B cell (primary cell): Measurements from ENCODE around the gene KAZN. TPM values are rescaled to one million over a fixed set of nuclear protein-coding genes. Genes with fewer than 3 reads are reported as not detected.

Source experiments
- ATAC-seq: fragments of 200-7000 bp; cut with Tn5 transposase; one replicate; pipeline ENCODE4 v1.10.0; 2021; ENCODE audit warnings: low read depth, mild to moderate bottlenecking, moderate number of reproducible peaks, moderate library complexity
- CTCF ChIA-PET: fragments of 350-600 bp; sonication (Branson Sonifier 250); formaldehyde crosslinking; loops from one replicate; lab custom pipeline; 2021; ENCODE audit warnings: antibody characterized with exemption, inconsistent platforms; lab: Charles Lee
- POLR2A ChIA-PET: fragments of 350-600 bp; sonication (Branson Sonifier 250); formaldehyde crosslinking; loops from one replicate; lab custom pipeline; 2021; ENCODE audit warnings: antibody characterized with exemption; lab: Charles Lee
- DNase-seq: peaks from one replicate; pipeline ENCODE4 v3.0.0; 2013
- H2AFZ ChIP-seq: 2 replicates; pipeline ENCODE4 v1.6.1; 2012; ENCODE audit warnings: mild to moderate bottlenecking, low read depth, low read length; ENCODE audit not compliant: insufficient read depth, poor library complexity, severe bottlenecking
- H3K27ac ChIP-seq, 2 donors: 1 replicate in 1 of 2; 2 replicates in 1 of 2; pipeline ENCODE4 v1.5.1; 2012 to 2013; ENCODE audit warnings: low read length in 2 of 2, mild to moderate bottlenecking in 2 of 2, moderate library complexity in 1 of 2
- H3K27me3 ChIP-seq, 4 experiments: fragments of 200-600 bp in 1 of 4; sonication (generic) in 1 of 4; replicated peaks in 1 of 4; 1 replicate in 2 of 4; 2 replicates in 2 of 4; pipeline versions ENCODE4 v1.6.1 to v1.7.0; 2013 to 2016; ENCODE audit warnings: low read length in 3 of 4, mild to moderate bottlenecking in 2 of 4, mixed read lengths in 1 of 4, moderate library complexity in 1 of 4; ENCODE audit not compliant: insufficient read depth in 4 of 4, control insufficient read depth in 3 of 4; ENCODE audit errors: control extremely low read depth in 1 of 4
- H3K36me3 ChIP-seq, 2 experiments: replicated peaks in 1 of 2; 1 replicate in 1 of 2; 2 replicates in 1 of 2; pipeline versions ENCODE4 v1.6.1 to v1.7.1; 2013; ENCODE audit warnings: low read length in 1 of 2; ENCODE audit not compliant: insufficient read depth in 2 of 2, control insufficient read depth in 1 of 2; ENCODE audit errors: control extremely low read depth in 1 of 2, extremely low read depth in 1 of 2
- H3K4me1 ChIP-seq, 2 donors: fragments of 200-600 bp in 1 of 2; sonication (generic) in 1 of 2; 1 replicate in 1 of 2; 2 replicates in 1 of 2; pipeline versions ENCODE4 v1.5.1 to v1.6.1; 2013 to 2017; ENCODE audit warnings: low read length in 2 of 2; ENCODE audit not compliant: control insufficient read depth in 2 of 2, insufficient read depth in 2 of 2
- H3K4me2 ChIP-seq: replicated peaks from 2 replicates; pipeline ENCODE3; 2012; ENCODE audit warnings: mild to moderate bottlenecking, low read depth, low read length; ENCODE audit not compliant: poor library complexity, severe bottlenecking
- H3K4me3 ChIP-seq, 5 experiments: fragments of 200-600 bp in 1 of 5; sonication (generic) in 1 of 5; 1 replicate in 3 of 5; 2 replicates in 2 of 5; pipeline versions ENCODE4 v1.5.1 to v1.7.0; 2011 to 2016; ENCODE audit warnings: low read length in 4 of 5, mild to moderate bottlenecking in 4 of 5, low read depth in 2 of 5, control low read depth in 1 of 5, moderate library complexity in 1 of 5; ENCODE audit not compliant: insufficient read depth in 1 of 5; ENCODE audit errors: control extremely low read depth in 1 of 5, extremely low read depth in 1 of 5
- H3K79me2 ChIP-seq: fragments of 200-600 bp; sonication (generic); one replicate; pipeline ENCODE4 v1.6.0; 2016; ENCODE audit warnings: low read length; ENCODE audit not compliant: control insufficient read depth, insufficient read depth
- H3K9ac ChIP-seq: fragments of 200-600 bp; sonication (generic); 2 replicates; pipeline ENCODE4 v1.6.1; 2017; ENCODE audit warnings: mild to moderate bottlenecking, low read length, moderate library complexity
- H3K9me3 ChIP-seq, 3 donors: one replicate each; pipeline versions ENCODE4 v1.6.1 to v1.7.1; 2013; ENCODE audit warnings: low read length in 2 of 3; ENCODE audit not compliant: control insufficient read depth in 2 of 3, insufficient read depth in 1 of 3; ENCODE audit errors: control extremely low read depth in 1 of 3
- H4K20me1 ChIP-seq: 2 replicates; pipeline ENCODE4 v1.6.0; 2012; ENCODE audit warnings: mild to moderate bottlenecking, low read length; ENCODE audit not compliant: insufficient read depth, control insufficient read depth, poor library complexity, severe bottlenecking
- H3K27ac Mint-ChIP-seq: one replicate; pipeline ENCODE4 v1.8.0; 2021; ENCODE audit warnings: mixed read lengths
- H3K27me3 Mint-ChIP-seq: one replicate; pipeline ENCODE4 v1.8.0; 2021; ENCODE audit warnings: mixed read lengths
- H3K4me1 Mint-ChIP-seq: one replicate; pipeline ENCODE4 v1.8.0; 2021; ENCODE audit warnings: mixed read lengths
- H3K4me3 Mint-ChIP-seq: one replicate; pipeline ENCODE4 v1.8.0; 2021; ENCODE audit warnings: mixed read lengths
- H3K9me3 Mint-ChIP-seq: one replicate; pipeline ENCODE4 v1.8.0; 2022; ENCODE audit warnings: mixed read lengths; ENCODE audit not compliant: insufficient read depth
- CTCF ChIP-seq: fragments of 200-600 bp; IDR thresholded peaks from one replicate; pipeline ENCODE4 v1.8.0; 2022; ENCODE audit warnings: antibody characterized with exemption, mild to moderate bottlenecking
- EZH2 ChIP-seq: IDR thresholded peaks from 2 replicates; pipeline ENCODE4 v1.6.1; 2012; ENCODE audit warnings: borderline replicate concordance, low read depth, mild to moderate bottlenecking, moderate library complexity, low read length; ENCODE audit not compliant: insufficient read depth, poor library complexity, severe bottlenecking
- WGBS: methylation state at CpG from one replicate; pipeline ENCODE4 v1.1.5; 2013; ENCODE audit warnings: missing lambda C conversion rate; ENCODE audit not compliant: insufficient coverage; 5-methylcytosine and 5-hydroxymethylcytosine counted together
- intact Hi-C: fragments of 100-400 bp; cut with micrococcal nuclease; formaldehyde crosslinking; loops from one replicate; pipeline ENCODE4 v1.10.0; 2022
- polyA plus RNA-seq: library from polyadenylated mRNA; depleted of rRNA; stranded (reverse); fragments of >200 nt; gene quantifications from 2 replicates; pipeline ENCODE4 v1.2.3, GENCODE V29; 2012
- total RNA-seq, 2 donors: library from RNA; stranded (reverse); fragments of 120-200 nt in 1 of 2; gene quantifications; 1 replicate in 1 of 2; 2 replicates in 1 of 2; pipeline versions ENCODE4 v1.2.3 to v1.2.4, GENCODE V29; 2013 to 2022

Gene KAZN
- total and polyA plus RNA-seq, 2 donors (not counting 1 experiment from before 2014, with no cell fraction given): 0.13 to 0.39 TPM

- TF ChIP-seq CTCF (no peak), EZH2 (no peak)
- Histone ChIP-seq H3K27ac (no peak overlapping the region), H3K36me3 (no peaks in the 10 kb centered on the region), H3K79me2 (no peaks in the 10 kb centered on the region), H2AFZ (no peak overlapping the region), H3K4me1 (peaks cover 4 to 17% of the 10 kb centered on the region in 2 donors), H3K4me3 (no peak overlapping the region), H3K9ac (no peak overlapping the region), H3K4me2 (no peak overlapping the region), H3K9me3 (peaks cover 0 to 3% (median 0%) of the 10 kb centered on the region in 3 donors), H3K27me3 (no peaks in the 10 kb centered on the region), H4K20me1 (no peaks in the 10 kb centered on the region)
- ATAC-seq (no peak), DNase-seq (no peak)
- H3K4me3 Mint-ChIP-seq: no peak overlapping the region
- WGBS: 20% methylated on average over 1 of the region's 1 CpG
- intact Hi-C loops: no loop called here
- H3K9me3 Mint-ChIP-seq: peaks cover 2% of the 10 kb centered on the region
- ChIA-PET POLR2A (no interaction called here), CTCF (no interaction called here)
- no peak overlapping the region for H3K27ac Mint-ChIP-seq
- peaks cover 11% of the 10 kb centered on the region for H3K27me3 Mint-ChIP-seq
- H3K4me1 Mint-ChIP-seq: peaks cover 6% of the 10 kb centered on the region
Observed at GRCh38 chr1:14674030-14674429, 75.5 kb downstream of the KAZN start.

- POLR2A ChIA-PET: no interaction called here
- peaks cover 4 to 13% of the 10 kb centered on the region in 2 donors for H3K4me1 ChIP-seq
- H3K9me3 Mint-ChIP-seq: peaks cover 4% of the 10 kb centered on the region
- no peaks in the 10 kb centered on the region for H3K36me3 ChIP-seq
- H3K27me3 ChIP-seq: no peaks in the 10 kb centered on the region
- H3K27me3 Mint-ChIP-seq: peaks cover 8% of the 10 kb centered on the region
- no peak for TF ChIP-seq CTCF
- no peak for TF ChIP-seq EZH2
- DNase-seq (no peak), ATAC-seq (no peak)
- H3K9me3 ChIP-seq: peaks cover 0 to 3% (median 0%) of the 10 kb centered on the region in 3 donors
- H3K27ac ChIP-seq: no peak overlapping the region
- H2AFZ ChIP-seq: no peak overlapping the region
- no peak overlapping the region for H3K4me2 ChIP-seq
- no peak overlapping the region for H3K4me3 Mint-ChIP-seq
- no peak overlapping the region for H3K27ac Mint-ChIP-seq
- 94% methylated on average over 2 of the region's 4 CpGs for WGBS
- H3K4me3 ChIP-seq: no peak overlapping the region
- H4K20me1 ChIP-seq: no peaks in the 10 kb centered on the region
- CTCF ChIA-PET: interaction anchor here (0.6 kb wide), 1 partner anchor 11 kb away, joined by 3 read pairs; no protein-coding TSS in a partner anchor
- H3K4me1 Mint-ChIP-seq: peaks cover 6% of the 10 kb centered on the region
- H3K9ac ChIP-seq: no peak overlapping the region
- intact Hi-C loops: no loop called here
- no peaks in the 10 kb centered on the region for H3K79me2 ChIP-seq
Observed at GRCh38 chr1:14676400-14676799, 77.9 kb downstream of the KAZN start.
